GM13977 (cell line): ENCODE data around the gene SLC6A6.

Experiments used
- DNase-seq: peaks from one replicate; pipeline ENCODE4 v3.0.0; 2012; ENCODE audit warnings: low spot score
- CTCF ChIP-seq: IDR thresholded peaks from 2 replicates; pipeline ENCODE4 v1.5.1; 2012; ENCODE audit warnings: mild to moderate bottlenecking, control low read depth; ENCODE audit not compliant: insufficient read depth; ENCODE audit errors: extremely low read depth, missing control alignments
- in situ Hi-C: fragments of 300-500 bp; cut with MboI; formaldehyde crosslinking; loops from one replicate; pipeline ENCODE4 v1.12.0; 2022; ENCODE audit warnings: low sequenced_read_pairs, low pct_unique_long_range_greater_than_20kb, mixed read lengths, inconsistent platforms; ENCODE audit not compliant: unreplicated experiment

Gene SLC6A6

GRCh38 chr3:14422016-14422963 lies 19.9 kb downstream of the SLC6A6 start:
- TF ChIP-seq CTCF, result no peak
- DNase-seq, result no peak
- in situ Hi-C loops, result no loop called here

DNA sequence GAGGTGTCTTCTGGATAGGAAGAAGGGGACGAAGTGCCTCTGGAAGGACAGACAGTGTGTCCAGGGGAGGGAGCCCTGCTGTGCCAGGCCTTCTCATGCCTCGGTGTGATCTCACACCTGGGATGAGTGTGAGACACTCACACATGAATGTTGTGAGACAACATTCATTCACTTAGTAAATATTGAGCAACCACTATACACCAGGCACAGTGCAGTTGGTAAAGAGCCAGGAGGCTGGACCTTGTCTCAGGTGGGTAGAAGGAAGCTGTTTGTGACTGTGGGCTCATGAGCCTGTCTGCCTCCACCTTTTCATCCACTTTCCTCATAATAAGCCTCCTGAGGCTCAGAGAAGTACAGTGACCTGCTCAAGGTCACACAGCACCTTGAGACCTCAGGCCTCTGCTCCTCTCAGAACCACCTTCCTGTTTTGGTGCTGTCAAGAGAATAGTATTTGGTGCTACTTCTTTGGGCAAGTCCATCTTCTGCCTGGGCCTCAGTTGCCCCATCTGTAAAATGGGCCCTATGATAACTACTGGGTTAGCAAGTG lies 20.9 kb downstream of the SLC6A6 start:
- in situ Hi-C loops, result no loop called here
- no peak for DNase-seq
- no peak for TF ChIP-seq CTCF

- in situ Hi-C loops, result no loop called here
- no peak for TF ChIP-seq CTCF
- peak; percentile 45 for DNase-seq
These were observed 21.6 kb downstream of the SLC6A6 start for GRCh38 chr3:14423963-14424362.

GRCh38 chr3:14424711-14425580 lies 22.5 kb downstream of the SLC6A6 start:
- DNase-seq, result no peak
- in situ Hi-C loops, result no loop called here
- no peak for TF ChIP-seq CTCF

GRCh38 chr3:14425581-14426304 lies 23.3 kb downstream of the SLC6A6 start:
- TF ChIP-seq CTCF, result no peak
- DNase-seq, result no peak
- in situ Hi-C loops, result no loop called here

- in situ Hi-C loops, result no loop called here
- TF ChIP-seq CTCF, result no peak
- DNase-seq, result no peak
These were observed 23.9 kb downstream of the SLC6A6 start for GRCh38 chr3:14426305-14426620.
